Ascending aorta (tissue), 2 donors: ENCODE results near the gene ERGIC2. TPM values are rescaled to one million over a fixed set of nuclear protein-coding genes. Genes with fewer than 3 reads are reported as not detected.

Experiments
- DNase-seq, 2 donors: peaks; one replicate each; pipeline ENCODE4 v3.0.0-alpha.2; 2019; ENCODE audit warnings: low spot score in 2 of 2
- H3K27ac ChIP-seq, 2 donors: fragments of 200-600 bp; sonication (generic); one replicate each; pipeline ENCODE4 v1.5.1; 2016 to 2017; ENCODE audit warnings: mild to moderate bottlenecking in 1 of 2
- H3K27me3 ChIP-seq: fragments of 200-600 bp; sonication (generic); one replicate; pipeline ENCODE4 v1.5.1; 2017
- H3K36me3 ChIP-seq, 2 donors: fragments of 200-600 bp; sonication (generic); one replicate each; pipeline ENCODE4 v1.5.1; 2016
- H3K4me1 ChIP-seq, 2 donors: fragments of 200-600 bp; sonication (generic); one replicate each; pipeline ENCODE4 v1.5.1; 2016 to 2017; ENCODE audit warnings: mild to moderate bottlenecking in 1 of 2
- H3K4me3 ChIP-seq, 2 donors: fragments of 200-600 bp; sonication (generic); one replicate each; pipeline ENCODE4 v1.5.1; 2016 to 2017; ENCODE audit warnings: mild to moderate bottlenecking in 1 of 2
- H3K9me3 ChIP-seq, 2 donors: fragments of 200-600 bp; sonication (generic); one replicate each; pipeline ENCODE4 v1.5.1; 2016
- intact Hi-C: fragments of 100-400 bp; cut with DNase I; formaldehyde crosslinking; loops from one replicate; pipeline ENCODE4 v1.15.1; 2023
- total RNA-seq: library from RNA; depleted of rRNA; stranded (reverse); fragments of >200 nt; gene quantifications from one replicate; pipeline ENCODE4 v1.1.0, GENCODE V29; 2016
- TF ChIP-seq, protein P1 (sequence below), 3 experiments: fragments of 200-600 bp in 2 of 3; fragments of 450-650 bp in 1 of 3; sonication (generic) in 2 of 3; IDR thresholded peaks; one replicate each; pipeline ENCODE4 v1.5.1; 2016 to 2019; ENCODE audit warnings: antibody characterized with exemption in 3 of 3, mild to moderate bottlenecking in 1 of 3, moderate library complexity in 1 of 3

Gene ERGIC2
- total RNA-seq, 1 donor from 2014 or later = 12.5 TPM

GRCh38 chr12:29374012-29374411 lies 7.0 kb downstream of the ERGIC2 start:
- intact Hi-C loops = no loop called here
- H3K4me1 ChIP-seq = no peaks in the 10 kb centered on the region
- TF ChIP-seq, protein P1, sequence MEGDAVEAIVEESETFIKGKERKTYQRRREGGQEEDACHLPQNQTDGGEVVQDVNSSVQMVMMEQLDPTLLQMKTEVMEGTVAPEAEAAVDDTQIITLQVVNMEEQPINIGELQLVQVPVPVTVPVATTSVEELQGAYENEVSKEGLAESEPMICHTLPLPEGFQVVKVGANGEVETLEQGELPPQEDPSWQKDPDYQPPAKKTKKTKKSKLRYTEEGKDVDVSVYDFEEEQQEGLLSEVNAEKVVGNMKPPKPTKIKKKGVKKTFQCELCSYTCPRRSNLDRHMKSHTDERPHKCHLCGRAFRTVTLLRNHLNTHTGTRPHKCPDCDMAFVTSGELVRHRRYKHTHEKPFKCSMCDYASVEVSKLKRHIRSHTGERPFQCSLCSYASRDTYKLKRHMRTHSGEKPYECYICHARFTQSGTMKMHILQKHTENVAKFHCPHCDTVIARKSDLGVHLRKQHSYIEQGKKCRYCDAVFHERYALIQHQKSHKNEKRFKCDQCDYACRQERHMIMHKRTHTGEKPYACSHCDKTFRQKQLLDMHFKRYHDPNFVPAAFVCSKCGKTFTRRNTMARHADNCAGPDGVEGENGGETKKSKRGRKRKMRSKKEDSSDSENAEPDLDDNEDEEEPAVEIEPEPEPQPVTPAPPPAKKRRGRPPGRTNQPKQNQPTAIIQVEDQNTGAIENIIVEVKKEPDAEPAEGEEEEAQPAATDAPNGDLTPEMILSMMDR (IDR thresholded peaks at IDR 0.05) = no peak
- no peaks in the 10 kb centered on the region for H3K9me3 ChIP-seq
- DNase-seq = no peak
- peaks cover 3 to 19% of the 10 kb centered on the region in 2 donors for H3K36me3 ChIP-seq
- no peak overlapping the region for H3K4me3 ChIP-seq
- H3K27ac ChIP-seq = no peak overlapping the region
- H3K27me3 ChIP-seq = no peaks in the 10 kb centered on the region

GRCh38 chr12:29365091-29365490 lies 15.9 kb downstream of the ERGIC2 start:
- no peak overlapping the region for H3K27ac ChIP-seq
- intact Hi-C loops = no loop called here
- no peak for DNase-seq
- TF ChIP-seq, protein P1 (IDR thresholded peaks at IDR 0.05) = no peak
- no peaks in the 10 kb centered on the region for H3K4me1 ChIP-seq
- H3K4me3 ChIP-seq = no peak overlapping the region
- no peaks in the 10 kb centered on the region for H3K27me3 ChIP-seq
- H3K9me3 ChIP-seq = no peaks in the 10 kb centered on the region
- peaks cover 27 to 48% of the 10 kb centered on the region in 2 donors for H3K36me3 ChIP-seq

DNA sequence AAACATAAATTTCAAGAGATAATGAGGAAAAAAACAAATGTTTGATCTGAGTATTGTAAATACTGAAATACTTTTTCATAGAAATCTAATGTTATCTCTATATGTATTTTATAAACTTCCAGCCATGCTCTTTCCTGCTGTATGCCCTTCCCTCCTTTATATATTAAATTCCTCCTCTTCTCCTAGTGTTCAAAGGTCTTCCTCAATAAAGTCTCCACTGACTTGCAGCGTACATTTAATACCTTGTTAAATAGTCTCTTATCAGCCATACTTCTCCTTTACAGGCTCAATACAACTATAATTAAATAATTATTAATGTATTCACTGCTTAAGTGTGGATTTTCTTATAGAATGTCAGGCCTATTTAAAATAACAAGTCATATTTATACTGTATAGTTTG lies 26.0 kb downstream of the ERGIC2 start:
- TF ChIP-seq, protein P1 (IDR thresholded peaks at IDR 0.05) = no peak
- no peaks in the 10 kb centered on the region for H3K4me1 ChIP-seq
- peaks cover 11 to 38% of the 10 kb centered on the region in 2 donors for H3K36me3 ChIP-seq

GRCh38 chr12:29350080-29350479 lies 30.9 kb downstream of the ERGIC2 start:
- no peak for DNase-seq
- no peaks in the 10 kb centered on the region for H3K4me1 ChIP-seq
- H3K27ac ChIP-seq = no peak overlapping the region
- TF ChIP-seq, protein P1 (IDR thresholded peaks at IDR 0.05) = no peak
- intact Hi-C loops = no loop called here
- H3K4me3 ChIP-seq = no peak overlapping the region
- peaks cover 16 to 41% of the 10 kb centered on the region in 2 donors for H3K36me3 ChIP-seq
- no peaks in the 10 kb centered on the region for H3K9me3 ChIP-seq
- no peaks in the 10 kb centered on the region for H3K27me3 ChIP-seq

More for the DNA sequence above, 26.0 kb downstream of the ERGIC2 start:
- Histone ChIP-seq H3K27ac (no peak overlapping the region), H3K27me3 (no peaks in the 10 kb centered on the region), H3K9me3 (no peaks in the 10 kb centered on the region), H3K4me3 (no peak overlapping the region)
- DNase-seq = no peak
- intact Hi-C loops = no loop called here

- Histone ChIP-seq H3K27me3 (no peaks in the 10 kb centered on the region), H3K9me3 (no peaks in the 10 kb centered on the region), H3K4me1 (no peaks in the 10 kb centered on the region), H3K36me3 (peaks cover 33 to 38% of the 10 kb centered on the region in 2 donors), H3K27ac (no peak overlapping the region), H3K4me3 (no peak overlapping the region)
- TF ChIP-seq, protein P1 (IDR thresholded peaks at IDR 0.05) = no peak
- intact Hi-C loops = no loop called here
- DNase-seq = no peak
These were observed 34.1 kb downstream of the ERGIC2 start for GRCh38 chr12:29346769-29347421.
